Erythroblast (primary cell): Measurements from ENCODE around the gene ABHD11.
"Not testable (repeated sequence)": the region's sequence is repeated elsewhere in the genome, so short reads cannot be mapped to it uniquely, and the experiment has no call there.

Experiments
- DNase-seq, 2 experiments: peaks; one replicate each; lab custom pipeline; 2025; lab: John Stamatoyannopoulos, UW
- GATA1 ChIP-seq: IDR thresholded peaks from 2 replicates; pipeline ENCODE4 v1.6.1; 2011; ENCODE audit warnings: low read depth, mild to moderate bottlenecking, control low read depth, low read length, moderate library complexity
- POLR2A ChIP-seq: IDR thresholded peaks from 2 replicates; pipeline ENCODE4 v1.6.1; 2011; ENCODE audit warnings: mild to moderate bottlenecking, low read length

Gene ABHD11

DNA sequence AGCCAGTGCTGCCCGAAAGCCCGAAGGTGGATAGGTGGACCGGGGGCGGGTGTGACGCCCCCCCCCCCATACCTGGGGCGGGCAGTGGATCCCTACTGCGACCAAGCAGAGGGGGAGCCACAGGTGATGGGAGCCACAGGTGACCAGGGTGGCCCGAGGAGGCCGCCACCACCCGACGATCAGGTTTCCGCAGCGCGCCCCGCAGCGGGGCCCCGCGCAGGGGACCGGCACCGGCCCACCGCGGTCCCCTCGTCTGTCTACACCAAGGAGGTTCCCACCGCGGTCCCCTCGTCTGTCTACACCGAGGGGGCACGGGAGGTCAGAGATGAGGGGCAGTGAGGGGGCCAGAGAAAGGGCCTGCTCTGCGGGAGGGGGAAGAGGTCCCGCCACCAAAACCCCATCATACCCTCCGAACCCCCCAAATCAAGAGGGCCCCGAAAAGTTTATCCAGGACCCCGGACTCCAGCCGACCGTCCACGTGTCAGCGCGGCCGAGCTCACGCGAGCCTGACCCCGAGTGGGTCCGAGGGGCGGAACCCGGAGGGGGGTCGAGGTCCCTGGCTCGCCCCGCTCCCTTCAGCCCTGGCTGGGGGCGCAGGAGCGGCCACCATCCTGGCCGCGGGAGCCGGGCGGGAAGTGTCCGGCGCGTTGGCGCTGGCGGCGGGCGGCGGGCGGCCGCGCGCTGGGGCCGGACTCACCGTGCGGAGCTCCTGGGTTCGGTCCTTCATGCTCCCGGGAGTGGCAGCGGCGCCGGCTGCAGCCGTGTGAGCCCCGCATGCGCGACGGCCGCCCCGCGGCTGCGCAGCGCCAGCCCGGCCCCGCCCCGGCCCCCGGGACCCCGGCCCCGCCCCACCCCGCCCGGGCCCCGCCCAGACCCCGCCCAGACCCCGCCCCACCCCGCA lies 19.4 kb downstream of the ABHD11 start, which contains the start of gene STX1A:
STX1A (minus strand) TSS at position 765 of the 901 bp plus-strand sequence; CDS start at position 727, 38 bp downstream.
- TF ChIP-seq POLR2A (no peak), GATA1 (no peak)
- peak; percentile 55 to 59 for DNase-seq

DNA sequence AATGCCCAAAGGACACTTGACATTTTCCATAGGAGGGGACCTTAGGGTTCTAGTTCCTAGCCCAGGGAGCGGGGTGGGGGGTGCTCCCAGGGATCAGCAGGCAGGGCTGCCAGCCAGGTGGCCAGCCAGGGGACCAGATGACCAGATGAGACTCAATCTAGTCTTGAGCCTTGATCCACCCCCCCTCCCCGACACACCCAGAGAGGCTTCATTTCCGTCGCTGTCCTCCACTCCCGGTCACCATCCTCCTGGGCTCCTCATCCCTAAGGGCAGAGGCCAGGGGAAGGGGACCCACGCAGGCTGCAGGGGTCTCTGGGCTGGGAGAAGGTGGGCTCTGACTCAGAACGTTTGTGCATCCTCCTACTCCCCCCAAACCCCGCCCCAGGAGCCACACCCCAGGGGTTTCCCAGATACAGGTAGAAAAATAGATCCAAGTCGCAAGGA lies 20.1 kb downstream of the ABHD11 start:
- no peak for TF ChIP-seq POLR2A
- no peak for TF ChIP-seq GATA1
- DNase-seq, result no peak

GRCh38 chr7:73717991-73718405 lies 20.6 kb downstream of the ABHD11 start:
- TF ChIP-seq GATA1 (no peak), POLR2A (no peak)

DNA sequence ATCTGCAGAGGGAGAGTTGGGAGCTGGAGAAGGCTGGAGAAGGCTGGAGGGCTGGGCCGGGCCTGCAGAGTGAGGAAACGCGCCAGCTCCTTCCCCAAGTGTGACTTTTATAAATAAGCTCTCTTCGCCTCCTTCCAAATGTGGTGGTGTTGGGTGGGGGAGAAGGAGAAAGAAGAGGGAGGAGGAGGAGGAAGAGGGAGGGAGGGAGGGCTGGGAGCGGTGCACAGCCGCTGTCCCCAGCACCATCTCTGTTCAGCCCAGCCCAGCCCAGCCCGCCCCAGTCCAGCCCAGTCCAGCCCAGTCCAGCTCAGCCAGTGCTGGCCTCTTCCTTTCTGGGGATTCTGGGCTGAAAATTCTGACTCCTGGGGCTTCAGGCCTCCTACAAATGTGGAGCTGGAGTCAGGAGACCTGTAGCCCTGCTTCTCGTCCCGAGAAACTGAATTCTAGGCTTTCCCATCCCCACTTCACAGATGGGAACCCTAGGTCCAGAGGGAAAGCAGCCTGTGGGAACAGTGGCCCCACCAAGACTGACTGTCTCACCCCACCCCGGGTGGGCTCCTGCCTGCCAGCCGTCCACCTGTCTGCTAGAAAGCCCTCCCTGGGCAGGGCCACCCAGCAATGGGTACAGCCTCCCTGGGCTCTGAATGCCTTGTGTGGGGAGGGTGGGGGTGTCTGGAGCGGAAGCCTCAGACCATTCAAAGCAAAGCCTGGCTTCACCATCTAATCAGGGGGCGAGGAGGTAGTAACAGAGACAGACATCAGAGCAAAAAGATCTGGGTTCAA lies 21.4 kb downstream of the ABHD11 start:
- no peak for DNase-seq
- TF ChIP-seq POLR2A (no peak), GATA1 (no peak)

More at GRCh38 chr7:73717991-73718405, 20.6 kb downstream of the ABHD11 start:
- peak in 1 of 2 experiments; percentile 38 for DNase-seq

DNA sequence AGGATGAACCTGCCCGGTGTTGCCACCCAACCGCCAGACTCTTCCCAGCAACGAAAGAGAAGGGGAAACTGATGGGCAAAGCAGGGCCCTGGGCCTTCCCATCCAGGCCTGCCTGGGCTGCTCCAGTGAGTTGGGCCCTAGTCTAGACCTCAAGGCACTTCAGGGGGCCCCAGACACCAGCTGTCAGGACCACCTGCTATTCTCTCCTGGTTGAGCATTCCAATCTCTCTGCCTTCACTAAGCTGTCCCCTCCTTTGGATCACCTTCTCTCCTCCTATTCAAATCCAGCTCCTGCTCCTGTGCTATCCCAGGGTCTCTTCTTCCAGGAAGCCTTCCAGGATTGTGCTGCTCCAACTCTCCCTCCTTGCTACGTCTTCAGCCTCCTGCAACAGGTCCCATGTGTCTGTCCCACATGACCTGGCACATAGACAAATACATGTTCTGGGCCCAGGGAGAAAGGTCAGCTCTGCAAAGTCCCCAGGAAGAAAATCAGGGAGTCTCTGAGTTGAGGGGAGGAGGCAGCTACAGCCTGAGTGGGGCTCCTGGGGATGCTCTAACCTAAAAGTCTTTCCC lies 22.2 kb downstream of the ABHD11 start:
- peak in 1 of 2 experiments; percentile 27 for DNase-seq
- TF ChIP-seq POLR2A (no peak), GATA1 (no peak)

- no peak for TF ChIP-seq POLR2A
- no peak for TF ChIP-seq GATA1
- peak; percentile 93 to 94 for DNase-seq
Measured at GRCh38 chr7:73715648-73716317, 22.8 kb downstream of the ABHD11 start.

DNA sequence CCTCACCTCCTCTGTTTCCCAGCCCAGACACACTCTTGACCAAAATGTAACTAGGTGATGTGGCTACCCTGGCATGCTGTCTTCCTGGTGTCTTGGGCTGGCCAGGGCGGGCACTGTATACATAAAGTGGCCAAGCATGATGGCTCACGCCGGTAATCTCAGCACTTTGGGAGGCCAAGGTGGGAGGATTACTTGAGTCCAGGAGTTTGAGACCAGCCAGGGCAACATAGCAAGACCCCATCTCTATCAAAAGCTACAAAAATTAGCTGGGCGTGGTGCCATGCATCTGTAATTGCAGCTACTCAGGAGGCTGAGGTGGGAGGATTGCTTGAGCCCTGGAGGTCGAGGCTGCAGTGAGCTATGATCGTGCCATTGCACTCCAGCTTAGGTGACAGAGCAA lies 25.3 kb downstream of the ABHD11 start:
- not testable (repeated sequence) for DNase-seq

GRCh38 chr7:73712773-73713172 lies 25.8 kb downstream of the ABHD11 start:
- DNase-seq, result no peak
- no peak for TF ChIP-seq GATA1
- no peak for TF ChIP-seq POLR2A

DNA sequence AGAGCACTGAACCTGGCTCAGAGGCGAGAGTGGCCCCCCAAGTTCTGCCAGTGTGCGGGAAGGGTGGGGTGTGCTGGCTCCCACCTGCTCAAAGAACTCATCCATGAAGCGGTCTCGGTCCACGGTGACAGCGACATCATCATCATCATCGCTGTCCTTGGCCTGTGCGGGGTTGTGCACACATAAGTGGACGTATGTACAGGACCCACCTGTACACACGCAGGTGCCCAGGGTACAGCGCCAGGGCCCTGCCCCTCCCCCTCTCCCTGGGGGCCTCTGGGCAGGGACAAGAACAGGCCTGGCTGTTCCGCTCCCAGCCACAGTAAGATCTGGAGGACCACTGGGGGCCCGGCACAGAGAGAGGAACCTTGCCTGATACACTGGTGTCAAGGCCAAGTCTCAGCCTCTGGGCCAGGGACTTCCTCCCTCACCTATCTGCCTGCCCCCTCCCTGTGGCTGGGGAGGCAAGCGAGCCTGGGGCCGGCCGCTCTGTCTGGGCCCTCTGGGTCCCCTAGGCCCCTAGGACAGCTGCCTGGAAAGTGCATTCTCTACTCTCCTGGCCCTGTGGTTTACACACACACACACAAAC lies 29.5 kb downstream of the ABHD11 start:
- DNase-seq, result no peak
- no peak for TF ChIP-seq GATA1
- TF ChIP-seq POLR2A, result no peak

DNA sequence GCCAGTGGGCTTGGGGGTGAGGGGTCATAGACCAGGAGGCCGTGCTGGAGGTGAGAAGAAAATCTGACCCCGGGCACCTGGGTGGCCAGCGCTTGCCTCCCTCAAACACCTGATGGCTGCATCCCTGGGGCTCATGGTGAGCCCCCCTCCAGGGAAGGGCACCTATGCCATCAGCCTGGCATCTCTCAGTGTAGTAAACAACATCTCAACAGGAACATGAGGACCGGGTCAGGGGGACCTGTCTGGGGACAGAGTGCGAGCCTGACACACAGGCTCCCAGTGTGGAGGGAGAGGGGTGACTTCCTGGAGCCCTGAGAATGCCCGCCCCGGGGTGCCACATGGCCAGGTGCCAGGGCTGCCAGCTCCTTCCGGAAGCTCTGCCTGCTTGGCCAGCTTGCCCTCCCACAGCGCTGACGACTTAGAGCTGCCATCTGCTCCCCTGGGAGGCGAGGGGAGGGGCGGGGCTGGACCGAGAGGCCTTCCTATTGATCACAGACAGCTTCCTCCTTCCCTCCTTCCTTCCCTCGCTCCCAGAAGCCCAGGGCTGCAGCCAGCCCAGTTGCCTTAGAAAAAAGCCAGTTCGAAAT lies 31.5 kb downstream of the ABHD11 start:
- no peak for TF ChIP-seq POLR2A
- no peak for DNase-seq

GRCh38 chr7:73706126-73707044 lies 32.2 kb downstream of the ABHD11 start:
- DNase-seq, result peak; percentile 26 to 70
- TF ChIP-seq POLR2A, result no peak
- TF ChIP-seq GATA1, result no peak

DNA sequence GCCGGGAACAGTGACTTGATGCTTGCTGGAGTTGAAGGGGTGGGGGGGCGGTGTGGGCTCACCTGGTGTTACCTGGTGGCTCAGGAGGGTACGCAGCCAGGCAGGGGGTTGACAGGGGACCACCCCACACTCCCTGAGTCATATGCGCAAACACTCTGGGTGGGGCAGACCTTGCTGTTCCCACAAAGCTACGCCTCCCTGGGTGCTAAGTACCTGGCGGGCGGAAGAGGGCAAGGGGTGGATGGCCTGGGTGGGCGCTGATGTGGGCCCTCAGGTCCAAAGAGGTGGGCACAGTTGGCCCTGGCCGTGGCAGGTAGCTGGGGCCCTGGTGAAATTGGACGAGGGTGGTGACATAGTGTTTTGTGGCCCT lies 33.1 kb downstream of the ABHD11 start:
- no peak for DNase-seq
- TF ChIP-seq POLR2A, result no peak
